PC-3 (cell line): ENCODE measurements around the gene RIMBP2. TPM values are rescaled to one million over a fixed set of nuclear protein-coding genes. Genes with fewer than 3 reads are reported as not detected.

ENCODE experiments used
- ATAC-seq: fragments of 200-7000 bp; cut with Tn5 transposase; 2 replicates; pipeline ENCODE4 v1.9.1; 2020; ENCODE audit warnings: mild to moderate bottlenecking, moderate library complexity
- BruUV-seq: library from RNA; stranded (reverse); fragments of 400-500 nt; replicated peaks from 2 replicates; lab custom pipeline; 2021; lab: Mats Ljungman, UMichigan
- CTCF ChIA-PET: fragments of 300-600 bp; sonication (Branson Sonifier 250); formaldehyde crosslinking; loops from one replicate; lab custom pipeline; 2022; ENCODE audit warnings: antibody characterized with exemption; lab: Charles Lee
- POLR2A ChIA-PET: fragments of 300-600 bp; sonication (Branson Sonifier 250); formaldehyde crosslinking; loops from one replicate; lab custom pipeline; 2022; ENCODE audit warnings: antibody characterized with exemption; ENCODE audit not compliant: unreplicated experiment; lab: Charles Lee
- DNase-seq: peaks from one replicate; pipeline ENCODE4 v3.0.0-alpha.2; 2015
- H2AFZ ChIP-seq: fragments of 300-600 bp; sonication (generic); 2 replicates; pipeline ENCODE4 v1.6.0; 2016; ENCODE audit warnings: antibody characterized with exemption, low read length
- H3F3A ChIP-seq: fragments of 300-600 bp; sonication (generic); one replicate; pipeline ENCODE4 v1.6.0; 2017; ENCODE audit warnings: antibody characterized with exemption, low read length, control low read depth, mild to moderate bottlenecking; ENCODE audit not compliant: unreplicated experiment
- H3K27ac ChIP-seq: fragments of 300-600 bp; sonication (generic); 2 replicates; pipeline ENCODE4 v1.5.1; 2016; ENCODE audit warnings: mild to moderate bottlenecking, low read length
- H3K27me3 ChIP-seq: fragments of 300-600 bp; sonication (generic); 2 replicates; pipeline ENCODE4 v1.6.1; 2016; ENCODE audit warnings: low read length, mixed read lengths
- H3K36me3 ChIP-seq: fragments of 300-600 bp; sonication (generic); 2 replicates; pipeline ENCODE4 v1.6.1; 2016; ENCODE audit warnings: low read depth, mixed run types, low read length, mixed read lengths
- H3K4me1 ChIP-seq: fragments of 300-600 bp; sonication (generic); 2 replicates; pipeline ENCODE4 v1.5.1; 2016; ENCODE audit warnings: low read length; ENCODE audit not compliant: insufficient read depth
- H3K4me2 ChIP-seq: fragments of 300-600 bp; sonication (generic); 2 replicates; pipeline ENCODE4 v1.6.0; 2016; ENCODE audit warnings: low read length
- H3K4me3 ChIP-seq: fragments of 300-600 bp; sonication (generic); 2 replicates; pipeline ENCODE4 v1.5.1; 2016; ENCODE audit warnings: mild to moderate bottlenecking, low read length, mixed read lengths
- H3K79me2 ChIP-seq: fragments of 300-600 bp; sonication (generic); 2 replicates; pipeline ENCODE4 v1.6.1; 2017; ENCODE audit warnings: low read length, mixed read lengths
- H3K9ac ChIP-seq: fragments of 300-600 bp; sonication (generic); 2 replicates; pipeline ENCODE4 v1.6.0; 2016; ENCODE audit warnings: mild to moderate bottlenecking, low read length
- H3K9me2 ChIP-seq: fragments of 300-600 bp; sonication (generic); replicated peaks from 2 replicates; pipeline ENCODE4 v1.6.1; 2016; ENCODE audit warnings: mixed run types, low read length, mixed read lengths
- H3K9me3 ChIP-seq: fragments of 300-600 bp; sonication (generic); 2 replicates; pipeline ENCODE4 v1.6.1; 2016; ENCODE audit warnings: low read length, mixed read lengths
- H4K20me1 ChIP-seq: fragments of 300-600 bp; sonication (generic); 2 replicates; pipeline ENCODE4 v1.6.1; 2016; ENCODE audit warnings: low read length, mixed read lengths
- CTCF ChIP-seq: fragments of 300-600 bp; sonication (generic); conservative IDR thresholded peaks from 2 replicates; pipeline ENCODE4 v1.5.1; 2017; ENCODE audit warnings: antibody characterized with exemption, low read depth, mild to moderate bottlenecking, low read length
- EZH2 ChIP-seq: fragments of 300-600 bp; sonication (generic); IDR thresholded peaks from one replicate; pipeline ENCODE4 v1.6.1; 2017; ENCODE audit warnings: antibody characterized with exemption, mild to moderate bottlenecking, low read length; ENCODE audit not compliant: unreplicated experiment
- EZH2phosphoT487 ChIP-seq: fragments of 300-600 bp; sonication (generic); IDR thresholded peaks from 2 replicates; pipeline ENCODE4 v1.6.1; 2018; ENCODE audit warnings: mild to moderate bottlenecking, antibody characterized with exemption, low read length, borderline replicate concordance
- intact Hi-C: fragments of 100-400 bp; cut with micrococcal nuclease; formaldehyde crosslinking; loops from 2 replicates; pipeline ENCODE4 v1.9.0; 2023
- total RNA-seq: library from RNA; depleted of rRNA; stranded (reverse); fragments of >200 nt; gene quantifications from 2 replicates; pipeline ENCODE4 v1.2.3, GENCODE V29; 2014

RIMBP2 gene
- total RNA-seq, 1 experiment from 2014 or later = not detected

- intact Hi-C loops = no loop called here
- Histone ChIP-seq H3K9me2 (no peaks in the 10 kb centered on the region), H3F3A (no peaks in the 10 kb centered on the region), H3K79me2 (no peaks in the 10 kb centered on the region), H3K4me2 (no peak overlapping the region), H3K9me3 (no peaks in the 10 kb centered on the region), H3K9ac (no peak overlapping the region), H3K4me3 (no peak overlapping the region), H3K36me3 (no peaks in the 10 kb centered on the region), H4K20me1 (no peaks in the 10 kb centered on the region), H2AFZ (no peak overlapping the region), H3K27ac (no peak overlapping the region), H3K4me1 (no peaks in the 10 kb centered on the region), H3K27me3 (no peaks in the 10 kb centered on the region)
- ChIA-PET CTCF (no interaction called here), POLR2A (no interaction called here)
- DNase-seq (no peak), ATAC-seq (no peak)
- BruUV-seq = no TSS peak
- TF ChIP-seq CTCF (no peak), EZH2 (no peak), EZH2phosphoT487 (no peak)
Measured at GRCh38 chr12:130530429-130530828, 185.7 kb downstream of the RIMBP2 start.

- H3K36me3 ChIP-seq = no peaks in the 10 kb centered on the region
Measured at GRCh38 chr12:130529781-130530180, 186.3 kb downstream of the RIMBP2 start.

More at GRCh38 chr12:130529781-130530180, 186.3 kb downstream of the RIMBP2 start:
- ATAC-seq (no peak), DNase-seq (no peak)
- H2AFZ ChIP-seq = no peak overlapping the region
- intact Hi-C loops = no loop called here
- POLR2A ChIA-PET = no interaction called here
- H3K4me2 ChIP-seq = no peak overlapping the region
- no peak overlapping the region for H3K9ac ChIP-seq
- H3K4me1 ChIP-seq = no peaks in the 10 kb centered on the region
- no peaks in the 10 kb centered on the region for H3K9me3 ChIP-seq
- no peak overlapping the region for H3K4me3 ChIP-seq
- H3K79me2 ChIP-seq = no peaks in the 10 kb centered on the region
- CTCF ChIA-PET = no interaction called here
- no peaks in the 10 kb centered on the region for H3K27me3 ChIP-seq
- BruUV-seq = no TSS peak
- no peak for TF ChIP-seq EZH2
- TF ChIP-seq CTCF = no peak
- TF ChIP-seq EZH2phosphoT487 = no peak
- H3K9me2 ChIP-seq = no peaks in the 10 kb centered on the region
- H4K20me1 ChIP-seq = no peaks in the 10 kb centered on the region
- no peaks in the 10 kb centered on the region for H3F3A ChIP-seq
- H3K27ac ChIP-seq = no peak overlapping the region
